Gastrocnemius medialis (tissue), 4 donors: ENCODE measurements around the gene DGKE.

Source experiments
- POLR2A ChIP-seq, 2 donors: fragments of 450-650 bp; IDR thresholded peaks; one replicate each; pipeline ENCODE4 v1.6.1; 2017; ENCODE audit warnings: antibody characterized with exemption in 2 of 2, mild to moderate bottlenecking in 2 of 2, moderate library complexity in 2 of 2
- TF ChIP-seq, protein P1 (sequence below), 5 experiments: fragments of 450-650 bp in 3 of 5; fragments of 200-600 bp in 2 of 5; sonication (generic) in 2 of 5; IDR thresholded peaks in 4 of 5; conservative IDR thresholded peaks in 1 of 5; 1 replicate in 4 of 5; 2 replicates in 1 of 5; pipeline ENCODE4 v1.5.1; 2016 to 2019; ENCODE audit warnings: antibody characterized with exemption in 5 of 5, mild to moderate bottlenecking in 3 of 5, moderate library complexity in 3 of 5

DNA sequence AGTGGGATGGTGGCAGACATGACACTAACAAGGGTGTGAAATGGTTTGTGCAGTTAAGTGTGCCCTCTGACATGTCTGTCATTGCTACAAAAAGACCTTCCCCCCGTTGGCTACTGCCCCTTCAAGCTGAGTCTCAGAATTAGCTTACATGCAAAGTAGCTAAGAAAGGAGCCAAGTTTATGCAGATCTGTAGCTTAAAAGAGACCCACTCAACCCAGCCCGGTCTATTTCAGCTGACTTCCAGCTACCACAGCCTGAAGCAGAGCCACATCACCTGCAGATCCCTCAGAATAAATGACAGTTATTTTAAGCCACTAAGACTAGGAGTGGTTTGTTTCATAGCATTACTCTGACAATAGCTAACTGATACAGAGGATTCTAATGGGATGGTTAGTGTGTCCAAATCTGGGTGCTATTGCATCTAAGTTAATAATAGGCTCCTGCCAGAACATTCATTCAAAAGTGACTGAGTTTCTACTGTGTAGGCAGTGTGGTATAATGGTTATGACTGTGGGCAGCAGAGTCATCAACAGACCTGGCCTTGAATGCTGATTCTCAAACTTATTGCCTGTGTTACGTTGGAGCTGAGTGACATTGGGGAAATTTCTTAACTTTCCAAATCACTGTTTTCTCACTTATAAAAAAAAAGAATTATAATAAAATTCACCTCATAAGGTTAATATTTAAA lies 12.0 kb upstream of the DGKE start:
- TF ChIP-seq, protein P1, sequence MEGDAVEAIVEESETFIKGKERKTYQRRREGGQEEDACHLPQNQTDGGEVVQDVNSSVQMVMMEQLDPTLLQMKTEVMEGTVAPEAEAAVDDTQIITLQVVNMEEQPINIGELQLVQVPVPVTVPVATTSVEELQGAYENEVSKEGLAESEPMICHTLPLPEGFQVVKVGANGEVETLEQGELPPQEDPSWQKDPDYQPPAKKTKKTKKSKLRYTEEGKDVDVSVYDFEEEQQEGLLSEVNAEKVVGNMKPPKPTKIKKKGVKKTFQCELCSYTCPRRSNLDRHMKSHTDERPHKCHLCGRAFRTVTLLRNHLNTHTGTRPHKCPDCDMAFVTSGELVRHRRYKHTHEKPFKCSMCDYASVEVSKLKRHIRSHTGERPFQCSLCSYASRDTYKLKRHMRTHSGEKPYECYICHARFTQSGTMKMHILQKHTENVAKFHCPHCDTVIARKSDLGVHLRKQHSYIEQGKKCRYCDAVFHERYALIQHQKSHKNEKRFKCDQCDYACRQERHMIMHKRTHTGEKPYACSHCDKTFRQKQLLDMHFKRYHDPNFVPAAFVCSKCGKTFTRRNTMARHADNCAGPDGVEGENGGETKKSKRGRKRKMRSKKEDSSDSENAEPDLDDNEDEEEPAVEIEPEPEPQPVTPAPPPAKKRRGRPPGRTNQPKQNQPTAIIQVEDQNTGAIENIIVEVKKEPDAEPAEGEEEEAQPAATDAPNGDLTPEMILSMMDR (IDR thresholded peaks at IDR 0.05 in 4 of 5, conservative IDR thresholded peaks at IDR 0.05 in 1 of 5), result no peak
- no peak for TF ChIP-seq POLR2A (IDR thresholded peaks at IDR 0.05)
